Ramos (cell line): ENCODE data around the gene CUL1.

Experiments
- in situ Hi-C: fragments of 300-500 bp; cut with MboI; formaldehyde crosslinking; loops from one replicate; pipeline ENCODE4 v1.14.3; 2022; ENCODE audit warnings: low sequenced_read_pairs; ENCODE audit not compliant: unreplicated experiment

The CUL1 gene

DNA sequence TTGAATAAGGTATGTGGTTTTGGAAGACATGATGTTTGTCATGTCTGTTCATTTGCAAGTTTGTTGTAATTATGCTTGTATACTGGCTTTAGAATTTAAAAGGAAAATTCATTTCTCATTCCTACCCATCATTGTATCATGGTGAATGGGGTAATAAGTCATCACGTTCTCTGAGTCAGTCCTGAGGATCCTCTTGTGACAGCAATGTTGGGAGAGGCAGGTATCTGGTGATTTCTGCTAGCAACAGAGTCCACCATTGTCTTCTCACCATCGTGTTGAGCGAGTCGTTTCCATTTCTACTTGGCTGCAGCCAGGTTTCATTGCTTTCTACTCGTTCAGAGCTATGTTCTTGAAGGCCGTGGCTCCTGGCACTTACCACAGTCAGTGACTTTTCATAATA lies 16.3 kb downstream of the CUL1 start:
- in situ Hi-C loops = no loop called here

DNA sequence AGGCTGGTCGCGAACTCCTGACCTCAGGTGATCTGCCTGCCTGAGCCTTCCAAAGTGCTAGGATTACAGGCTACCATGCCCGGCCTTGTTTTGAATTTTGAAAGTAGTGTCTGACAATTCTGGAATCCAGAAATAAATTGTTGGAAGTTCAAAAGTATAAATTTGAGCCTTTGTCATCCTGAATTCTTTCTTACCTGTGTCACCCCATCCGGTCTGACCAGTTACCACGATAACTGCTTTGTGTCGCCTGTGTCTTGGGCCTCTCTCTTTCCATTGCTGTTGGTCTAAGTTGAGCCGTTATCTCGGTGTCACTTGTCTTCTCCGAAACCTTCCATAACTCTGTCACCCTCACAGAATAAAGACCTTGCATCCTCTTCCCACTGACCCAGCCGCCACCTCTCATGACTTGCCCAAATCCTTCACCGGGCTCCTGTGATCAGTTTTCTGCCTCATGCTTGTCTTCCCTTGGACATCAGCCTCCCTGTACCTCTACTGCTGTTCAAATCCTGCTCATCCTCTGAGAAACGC lies 18.6 kb downstream of the CUL1 start:
- in situ Hi-C loops = no loop called here

DNA sequence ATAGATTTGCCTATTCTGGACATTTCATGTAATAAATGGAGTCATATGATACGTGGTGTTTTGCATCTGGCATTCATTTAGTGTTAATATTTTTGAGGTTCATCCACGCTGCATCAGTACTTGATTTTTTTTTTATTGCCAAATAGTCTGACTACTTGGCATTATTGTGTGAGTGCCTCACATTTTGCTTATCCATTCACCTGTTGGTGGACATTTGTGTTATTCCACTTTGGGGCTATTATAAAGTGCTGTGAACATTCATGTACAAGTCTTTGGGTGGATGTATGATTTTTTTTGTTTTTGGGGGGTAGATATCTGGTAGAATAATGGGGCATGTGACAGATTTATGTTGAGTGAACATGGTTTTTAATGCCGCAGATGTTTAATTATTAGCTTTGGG lies 19.7 kb downstream of the CUL1 start:
- in situ Hi-C loops = no loop called here

DNA sequence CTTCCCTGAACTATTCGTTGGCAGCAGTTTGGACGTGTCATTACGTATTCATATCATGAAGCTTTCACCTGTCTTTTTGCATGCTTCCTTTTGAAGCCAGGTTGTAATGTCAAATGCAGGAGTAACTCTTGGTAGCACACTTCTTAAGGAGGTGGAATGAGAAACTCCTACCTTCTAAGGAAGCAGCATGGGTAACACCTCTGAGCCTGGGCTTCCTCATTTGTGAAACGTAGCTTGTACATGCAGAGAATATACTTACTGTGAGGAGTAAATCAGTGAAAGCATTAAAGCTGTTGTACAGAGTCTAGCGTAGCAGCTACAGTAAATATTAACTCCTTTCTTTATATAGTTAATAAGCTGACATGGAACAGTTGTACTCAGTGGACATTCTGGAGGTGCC lies 21.1 kb downstream of the CUL1 start:
- in situ Hi-C loops = no loop called here

DNA sequence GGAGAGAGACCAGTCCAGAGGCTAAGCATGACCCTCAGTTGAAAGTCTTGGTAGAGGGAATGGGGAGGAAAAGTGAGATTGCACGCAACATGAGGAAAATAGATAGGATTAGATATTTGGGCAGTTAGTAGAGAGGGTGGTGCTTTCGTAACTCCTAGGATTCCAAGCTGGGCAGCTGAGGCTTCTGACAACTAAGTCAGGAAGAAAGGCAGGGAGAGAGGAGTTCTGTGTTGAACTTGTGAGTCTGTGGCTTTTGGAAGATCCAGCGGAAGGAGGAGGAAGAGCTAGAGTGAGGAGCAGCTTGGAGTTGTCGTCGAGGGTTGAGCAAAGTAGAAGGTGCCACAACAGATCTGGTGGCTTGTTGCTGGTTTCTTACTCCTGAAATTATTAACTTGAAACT lies 21.8 kb downstream of the CUL1 start:
- in situ Hi-C loops = no loop called here

DNA sequence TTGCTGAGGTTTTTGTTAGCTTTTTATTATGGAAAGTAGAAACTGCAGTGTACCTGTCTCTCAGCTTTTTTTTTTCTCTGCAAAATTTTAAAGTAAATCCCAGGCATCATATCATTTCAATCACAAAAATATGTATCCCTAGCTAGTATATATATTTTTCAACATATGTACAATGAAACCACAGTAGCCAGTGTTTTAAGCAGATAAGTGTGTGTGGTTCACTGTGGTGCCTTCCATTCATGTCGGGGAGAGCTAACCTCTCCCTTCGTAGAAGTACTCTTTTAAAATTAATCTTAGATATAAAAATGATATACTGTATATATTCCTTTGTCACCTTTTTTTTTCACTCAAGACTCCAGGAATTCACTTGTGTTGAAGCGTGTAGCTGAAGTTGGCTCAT lies 22.7 kb downstream of the CUL1 start:
- in situ Hi-C loops = no loop called here

DNA sequence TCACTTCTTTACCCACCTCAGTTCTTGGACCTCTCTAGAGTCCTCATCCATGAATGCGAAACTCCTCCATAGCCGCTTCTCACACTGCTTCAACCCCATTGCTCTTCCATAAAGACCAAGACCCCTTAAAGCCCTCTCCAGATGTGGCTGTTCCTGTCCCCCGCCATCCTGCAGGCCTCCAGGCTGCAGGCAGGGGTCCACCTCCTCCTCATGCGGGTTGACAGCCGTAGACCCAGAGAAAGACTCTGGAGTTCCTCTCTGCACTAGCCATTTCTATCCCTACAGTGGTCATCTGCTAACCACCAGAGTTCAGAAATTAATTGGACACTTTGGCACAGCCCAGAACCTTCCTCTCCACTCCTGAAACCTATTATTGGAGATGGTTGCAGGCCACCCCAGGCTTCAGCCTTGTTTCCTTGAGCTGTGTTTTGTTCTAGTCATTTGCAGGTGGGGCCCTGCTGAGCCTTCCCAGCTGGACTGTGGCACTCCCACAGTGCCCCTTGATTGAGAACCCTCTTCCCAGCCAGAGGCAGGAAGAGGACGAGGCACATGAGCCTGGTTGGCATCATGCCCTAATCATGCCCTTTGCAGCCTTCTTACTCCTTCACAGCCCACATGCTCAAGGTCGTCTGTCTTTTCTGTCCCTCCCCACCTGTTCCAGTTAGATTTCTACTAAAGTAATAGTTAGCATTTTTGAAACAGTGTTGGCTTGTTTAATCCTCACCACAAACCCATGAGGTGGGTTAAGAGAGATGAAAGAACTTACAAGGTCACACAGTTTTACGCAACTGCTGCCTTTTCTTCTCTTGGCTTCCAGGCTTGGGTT lies 23.9 kb downstream of the CUL1 start:
- in situ Hi-C loops = no loop called here

DNA sequence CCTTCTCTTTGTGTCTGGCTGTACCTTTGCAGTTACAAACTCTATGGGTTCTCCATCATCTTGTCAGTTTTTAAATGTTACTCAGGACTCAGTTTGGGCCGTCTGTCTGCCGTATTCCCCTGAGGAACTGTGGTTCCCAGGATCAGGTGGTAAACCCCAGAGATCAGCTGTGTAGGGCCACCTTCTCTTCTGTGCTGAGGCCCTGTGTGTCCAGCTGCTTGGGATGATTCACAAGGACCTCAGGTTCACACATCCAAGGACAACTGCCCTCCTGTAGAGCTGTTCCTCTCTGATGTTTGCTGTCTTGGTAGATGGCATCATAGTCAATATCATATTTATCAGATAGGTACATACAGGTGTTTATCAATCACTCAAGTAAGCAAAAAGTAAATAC lies 24.5 kb downstream of the CUL1 start:
- in situ Hi-C loops = no loop called here

DNA sequence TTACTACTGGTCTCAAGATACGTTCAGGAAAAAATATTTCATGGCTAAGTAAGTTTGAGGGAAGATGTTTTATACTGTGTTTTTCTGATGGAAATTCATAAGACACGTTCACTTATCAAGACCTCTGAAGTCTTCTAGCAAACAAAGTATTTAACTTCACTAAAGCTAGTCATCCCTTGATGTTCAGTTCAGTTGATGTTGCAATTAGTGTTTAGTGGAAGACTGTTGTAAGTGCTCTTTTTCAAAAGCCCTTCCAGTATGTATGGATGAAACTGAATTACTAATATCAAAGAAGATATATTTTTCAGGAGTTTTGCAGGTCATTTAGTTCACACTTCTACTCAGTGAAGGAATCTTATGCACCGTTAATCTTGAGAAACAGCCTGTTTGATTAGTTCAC lies 25.1 kb downstream of the CUL1 start:
- in situ Hi-C loops = no loop called here

DNA sequence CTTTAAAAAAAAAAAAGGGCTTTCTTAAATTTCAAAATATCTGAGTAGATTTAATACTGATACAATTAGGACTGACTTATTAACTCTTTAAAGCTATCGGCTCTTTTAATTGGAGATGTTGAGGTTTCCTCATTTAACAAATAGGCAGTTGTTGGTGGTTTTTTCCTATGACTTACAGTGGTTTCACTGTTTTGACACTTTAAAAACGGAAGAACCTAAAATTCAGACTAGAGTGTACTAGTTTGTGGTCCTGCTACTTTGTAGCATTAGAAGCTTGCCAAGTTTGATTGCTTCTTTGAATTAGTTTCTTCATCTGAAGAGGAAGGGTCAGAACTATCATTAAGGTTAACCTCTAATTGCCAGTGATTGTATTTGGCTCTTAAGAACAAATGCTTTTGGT lies 27.7 kb downstream of the CUL1 start:
- in situ Hi-C loops = no loop called here

DNA sequence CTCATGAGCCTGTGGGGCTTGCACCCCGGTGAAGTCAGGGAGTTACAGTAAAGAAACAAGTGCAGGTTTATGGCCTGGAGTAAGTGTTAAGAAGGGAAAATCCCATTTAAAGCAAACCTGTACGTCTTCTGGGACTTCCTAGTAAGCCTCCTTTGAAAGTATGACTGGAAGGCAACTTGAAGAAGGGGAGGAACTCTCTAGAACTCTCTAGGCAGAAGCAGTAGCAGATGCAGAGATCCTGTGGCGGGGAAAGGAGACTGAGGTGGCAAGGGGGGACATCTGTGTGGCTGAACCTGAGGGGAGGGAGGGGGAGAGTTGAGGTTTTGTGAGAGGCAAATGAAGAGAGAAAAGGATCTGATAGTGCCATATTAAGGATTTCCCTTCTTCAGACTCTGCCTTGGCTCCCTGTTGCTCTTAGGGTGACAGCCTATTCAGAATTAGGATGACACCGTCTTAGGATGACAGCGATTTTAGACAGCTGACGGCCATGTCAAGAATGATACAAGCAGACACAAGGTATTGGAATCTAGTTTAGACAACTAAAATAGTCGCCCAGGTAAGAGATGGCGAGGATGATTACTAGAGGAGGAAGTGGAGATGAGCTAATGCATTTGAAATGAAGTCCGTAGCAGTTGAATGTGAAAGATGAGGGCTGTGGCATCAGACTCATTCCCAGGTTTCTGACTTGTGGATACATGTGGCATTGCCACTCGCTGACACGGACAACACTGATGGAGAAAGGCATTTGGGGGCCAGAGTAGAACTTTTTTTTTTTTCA lies 29.0 kb downstream of the CUL1 start:
- in situ Hi-C loops = no loop called here

DNA sequence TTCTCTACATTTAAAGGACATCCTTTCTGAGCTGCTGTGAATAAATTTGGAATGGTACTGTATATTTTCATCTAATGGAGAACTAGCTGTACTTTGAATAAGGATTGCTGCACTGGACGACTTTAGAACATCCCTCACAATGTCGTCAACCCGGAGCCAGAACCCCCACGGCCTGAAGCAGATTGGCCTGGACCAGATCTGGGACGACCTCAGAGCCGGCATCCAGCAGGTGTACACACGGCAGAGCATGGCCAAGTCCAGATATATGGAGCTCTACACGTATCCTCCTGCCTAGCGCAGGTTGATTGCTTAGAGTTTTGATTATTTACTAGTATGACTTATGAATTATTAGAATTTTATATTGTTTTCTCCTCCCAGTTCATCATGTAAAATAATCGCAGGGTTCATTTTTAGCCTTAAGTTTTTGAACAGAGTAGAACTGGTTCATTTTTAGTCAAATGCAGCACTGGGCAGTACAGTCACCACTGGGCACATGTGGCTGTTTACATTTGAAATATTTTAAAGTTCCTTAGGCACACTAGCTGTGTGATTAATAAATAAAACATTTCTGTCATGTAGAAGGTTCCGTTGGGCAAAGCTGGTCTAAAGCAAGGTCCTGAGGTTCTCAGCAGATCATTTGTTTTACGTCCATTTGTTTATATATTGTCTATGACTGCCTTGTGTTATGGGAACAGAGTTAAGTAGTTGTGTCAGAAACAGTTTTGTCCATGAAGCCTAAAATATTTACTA lies 31.5 kb downstream of the CUL1 start:
- in situ Hi-C loops = no loop called here

DNA sequence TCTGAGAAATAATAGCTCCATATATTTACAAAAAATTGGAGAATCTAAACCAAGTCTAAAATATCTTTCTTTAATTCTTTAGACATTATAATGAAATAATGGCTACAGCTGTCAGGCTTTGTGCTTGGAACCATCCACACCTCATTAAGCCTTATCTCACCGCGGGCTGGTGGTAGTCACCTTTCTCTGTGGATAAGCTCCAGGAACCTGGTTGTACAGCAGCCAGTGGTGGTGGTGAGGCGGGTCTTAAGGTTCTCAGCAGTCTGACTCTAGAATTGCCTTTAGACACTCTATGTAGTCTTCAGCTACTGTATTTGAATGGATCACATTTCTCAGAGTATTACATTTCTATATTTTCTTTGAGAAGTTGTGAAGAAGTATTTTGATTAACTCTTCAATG lies 34.2 kb downstream of the CUL1 start:
- in situ Hi-C loops = no loop called here

DNA sequence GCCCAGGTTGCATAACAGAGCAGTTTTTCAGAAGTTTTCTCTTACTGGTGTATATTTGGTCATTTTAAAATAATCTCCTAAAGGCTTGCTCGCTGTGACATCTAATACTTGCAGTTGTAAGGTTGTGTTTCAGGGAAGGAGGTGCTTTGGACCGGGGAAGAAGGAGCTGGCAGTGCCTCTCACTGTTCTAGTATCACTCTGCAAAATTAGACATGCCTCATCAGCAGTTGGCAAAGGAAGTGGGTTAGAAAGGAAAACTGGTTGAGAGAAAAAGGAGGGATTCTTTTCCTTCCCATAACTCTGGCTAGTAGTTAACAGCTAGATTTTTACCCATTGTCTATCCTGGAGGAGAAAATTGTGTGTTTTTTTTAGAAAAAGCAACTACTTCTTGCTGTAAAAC lies 34.8 kb downstream of the CUL1 start:
- in situ Hi-C loops = no loop called here

DNA sequence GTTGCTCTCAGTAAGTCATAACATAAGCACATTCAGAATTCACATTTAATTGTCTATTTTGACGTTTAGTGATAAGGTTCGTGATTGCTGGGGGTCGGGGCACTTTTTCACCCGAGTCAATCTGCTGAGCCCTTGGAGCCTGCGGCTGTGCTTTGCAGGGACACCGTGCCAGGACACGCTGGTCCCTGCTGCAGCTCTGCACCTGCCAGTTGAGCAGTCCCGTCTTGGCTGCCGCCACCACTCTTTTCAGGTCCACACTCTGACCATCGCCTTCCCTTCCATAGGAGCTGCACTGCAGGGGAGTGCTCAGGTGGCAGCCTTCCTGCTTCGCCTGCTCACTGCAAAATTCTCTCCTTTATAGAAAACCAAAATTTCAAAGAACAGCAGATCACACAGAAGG lies 36.4 kb downstream of the CUL1 start:
- in situ Hi-C loops = no loop called here

DNA sequence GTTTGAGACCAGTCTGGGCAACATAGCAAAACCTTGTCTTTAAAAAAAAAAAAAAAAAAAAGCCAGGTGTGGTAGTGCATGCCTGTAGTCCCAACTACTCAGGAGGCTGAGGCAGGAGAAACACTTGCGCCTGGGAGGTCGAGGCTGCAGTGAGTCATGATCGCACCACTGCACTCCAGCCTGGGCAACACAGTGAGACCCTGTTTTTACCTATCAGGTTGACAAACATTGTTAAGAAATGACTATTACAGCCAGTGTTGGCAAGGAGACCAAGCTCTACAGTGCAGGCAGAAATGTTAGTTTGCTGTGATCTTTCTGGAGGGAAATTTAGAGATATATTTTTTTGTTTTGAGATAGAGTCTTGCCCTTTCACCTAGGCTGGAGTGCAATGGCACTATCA lies 37.3 kb downstream of the CUL1 start:
- in situ Hi-C loops = no loop called here

DNA sequence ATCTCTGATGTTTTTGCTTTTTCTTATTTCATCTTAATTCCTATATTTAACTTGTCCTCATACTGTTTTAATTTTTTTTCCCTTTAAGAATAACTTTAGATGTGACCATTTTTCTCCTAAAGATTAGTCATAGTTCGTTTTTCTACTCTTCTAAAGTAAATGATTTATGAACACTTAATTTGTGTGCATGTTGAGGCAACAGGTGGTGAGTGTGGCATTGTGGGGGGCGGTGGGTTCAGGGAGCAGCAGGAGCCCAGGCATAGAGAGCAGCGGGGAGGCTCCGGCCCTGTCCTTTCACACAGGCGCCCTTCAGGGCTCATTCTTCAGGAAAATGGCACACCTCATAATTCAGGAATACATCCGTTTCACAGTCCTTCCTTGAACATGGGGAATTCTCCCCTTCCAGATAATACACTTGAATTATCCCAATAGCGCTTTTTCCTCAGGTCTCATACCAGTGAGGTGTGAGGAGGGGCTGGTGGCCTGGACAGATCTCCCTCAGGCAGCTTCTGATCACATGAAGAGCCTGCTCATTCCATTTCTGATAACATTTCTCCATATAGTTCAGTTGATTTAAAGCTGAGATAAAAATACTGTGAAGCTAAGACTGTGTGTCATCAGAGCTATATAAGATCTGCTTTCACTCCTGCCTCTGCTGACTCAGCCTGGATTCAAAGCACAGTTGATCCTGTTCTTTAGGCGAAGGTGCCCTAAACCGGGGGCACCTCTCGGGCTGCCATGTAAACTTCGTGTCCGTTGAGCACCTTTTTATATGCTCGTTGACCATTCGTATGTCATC lies 40.2 kb downstream of the CUL1 start:
- in situ Hi-C loops = no loop called here

DNA sequence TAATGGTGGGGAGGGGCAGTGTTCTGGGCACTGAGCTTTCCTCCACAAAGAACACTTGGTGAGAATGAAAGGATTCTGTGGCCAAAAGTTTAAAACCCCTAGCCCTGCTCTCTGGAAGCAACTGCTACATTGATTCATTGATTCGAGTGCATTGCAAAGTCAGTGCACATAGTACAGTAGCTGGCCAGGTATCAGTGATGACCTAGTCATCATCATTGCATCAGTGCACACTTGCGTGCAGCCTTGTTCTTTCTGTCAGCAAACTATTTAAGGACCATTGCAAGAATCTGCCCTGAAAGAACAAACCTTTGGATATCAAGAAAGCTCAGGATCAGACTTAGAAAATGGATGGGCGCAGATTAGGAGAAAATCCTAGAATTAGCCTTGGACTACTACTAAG lies 47.4 kb downstream of the CUL1 start:
- in situ Hi-C loops = no loop called here

DNA sequence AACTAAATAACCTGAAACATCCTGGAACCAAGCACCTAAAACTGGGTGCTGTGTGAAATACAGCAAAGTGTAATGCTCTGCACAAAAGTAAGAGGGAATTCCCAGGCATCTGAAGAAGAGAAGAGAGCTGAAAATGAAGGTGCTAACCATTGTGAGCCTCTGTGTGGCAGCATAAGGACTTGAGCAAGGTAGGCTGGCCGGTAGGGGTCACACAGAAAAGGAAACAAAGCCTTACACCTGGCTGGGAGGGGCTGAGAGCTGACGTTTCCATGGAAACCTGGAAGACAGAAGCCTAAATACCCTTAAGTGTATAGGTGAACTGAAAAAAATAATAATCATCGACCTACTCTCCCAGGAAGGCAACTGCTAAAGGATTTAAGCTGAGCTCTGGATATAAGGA lies 48.6 kb downstream of the CUL1 start:
- in situ Hi-C loops = no loop called here
